ENCODE results near the gene SLC13A3.

DNA sequence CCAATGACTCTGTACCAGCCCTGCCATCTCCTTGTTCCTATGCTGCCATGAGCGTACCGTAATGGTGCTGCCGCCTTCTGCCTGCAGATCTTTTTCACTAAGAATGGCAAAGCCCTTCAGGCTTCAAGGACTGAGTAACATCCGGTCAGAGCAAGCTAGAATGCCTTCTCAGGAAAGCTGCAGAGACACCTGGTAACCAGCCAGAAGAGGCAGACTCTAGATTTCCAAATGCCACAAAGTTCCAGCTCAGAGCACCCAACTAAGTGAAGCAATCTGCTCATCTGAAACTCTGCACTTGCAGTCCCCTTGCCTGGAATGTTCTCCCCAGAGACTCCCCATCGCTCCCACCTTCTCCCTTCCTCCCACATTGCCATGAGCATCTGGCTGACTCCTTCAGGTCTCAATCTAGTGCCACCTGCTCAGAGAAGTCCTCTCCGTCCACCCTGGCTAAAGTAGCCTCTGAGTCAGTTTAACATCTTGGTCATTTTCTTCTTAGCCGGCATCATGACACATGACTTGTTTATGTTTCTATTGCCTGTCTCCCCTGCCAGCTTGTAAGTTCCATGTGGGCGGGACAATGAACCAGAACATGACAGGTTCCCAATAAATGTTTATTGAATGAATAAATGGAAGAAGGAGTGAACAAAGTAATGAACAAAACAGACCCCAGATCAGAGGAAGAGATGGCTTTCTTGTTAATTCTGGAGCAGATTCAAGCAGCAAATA is 93.9 kb downstream of the SLC13A3 start:
- TF ChIP-seq, protein P1, sequence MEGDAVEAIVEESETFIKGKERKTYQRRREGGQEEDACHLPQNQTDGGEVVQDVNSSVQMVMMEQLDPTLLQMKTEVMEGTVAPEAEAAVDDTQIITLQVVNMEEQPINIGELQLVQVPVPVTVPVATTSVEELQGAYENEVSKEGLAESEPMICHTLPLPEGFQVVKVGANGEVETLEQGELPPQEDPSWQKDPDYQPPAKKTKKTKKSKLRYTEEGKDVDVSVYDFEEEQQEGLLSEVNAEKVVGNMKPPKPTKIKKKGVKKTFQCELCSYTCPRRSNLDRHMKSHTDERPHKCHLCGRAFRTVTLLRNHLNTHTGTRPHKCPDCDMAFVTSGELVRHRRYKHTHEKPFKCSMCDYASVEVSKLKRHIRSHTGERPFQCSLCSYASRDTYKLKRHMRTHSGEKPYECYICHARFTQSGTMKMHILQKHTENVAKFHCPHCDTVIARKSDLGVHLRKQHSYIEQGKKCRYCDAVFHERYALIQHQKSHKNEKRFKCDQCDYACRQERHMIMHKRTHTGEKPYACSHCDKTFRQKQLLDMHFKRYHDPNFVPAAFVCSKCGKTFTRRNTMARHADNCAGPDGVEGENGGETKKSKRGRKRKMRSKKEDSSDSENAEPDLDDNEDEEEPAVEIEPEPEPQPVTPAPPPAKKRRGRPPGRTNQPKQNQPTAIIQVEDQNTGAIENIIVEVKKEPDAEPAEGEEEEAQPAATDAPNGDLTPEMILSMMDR (IDR thresholded peaks at IDR 0.05), result no peak
- TF ChIP-seq POLR2AphosphoS5 (IDR thresholded peaks at IDR 0.05), result no peak
- TF ChIP-seq POLR2A (IDR thresholded peaks at IDR 0.05), result no peak
- TF ChIP-seq EP300 (IDR thresholded peaks at IDR 0.05), result no peak

Measured in gastroesophageal sphincter (tissue), 3 donors.